Suprapubic skin (tissue), 4 donors: ENCODE data around the gene CD19. TPM values are rescaled to one million over a fixed set of nuclear protein-coding genes. Genes with fewer than 3 reads are reported as not detected.

ENCODE experiments used
- DNase-seq, 2 donors: peaks; one replicate each; pipeline ENCODE4 v3.0.0-alpha.2; 2019; ENCODE audit warnings: low spot score in 2 of 2
- H3K27ac ChIP-seq: fragments of 200-600 bp; sonication (generic); one replicate; pipeline ENCODE4 v1.5.1; 2019
- H3K27me3 ChIP-seq: fragments of 200-600 bp; sonication (generic); one replicate; pipeline ENCODE4 v1.5.1; 2019
- H3K36me3 ChIP-seq: fragments of 200-600 bp; sonication (generic); one replicate; pipeline ENCODE4 v1.5.1; 2019
- H3K4me1 ChIP-seq: fragments of 200-600 bp; sonication (generic); one replicate; pipeline ENCODE4 v1.5.1; 2019
- H3K4me3 ChIP-seq: fragments of 200-600 bp; sonication (generic); one replicate; pipeline ENCODE4 v1.5.1; 2019; ENCODE audit warnings: mild to moderate bottlenecking
- H3K9me3 ChIP-seq: fragments of 200-600 bp; sonication (generic); one replicate; pipeline ENCODE4 v1.5.1; 2019
- EP300 ChIP-seq: sonication (generic); formaldehyde crosslinking; IDR thresholded peaks from one replicate; pipeline ENCODE4 v1.6.1; 2017; ENCODE audit warnings: antibody characterized with exemption
- POLR2A ChIP-seq, 2 donors: fragments of 450-650 bp; IDR thresholded peaks; one replicate each; pipeline ENCODE4 v1.6.1; 2017; ENCODE audit warnings: antibody characterized with exemption in 2 of 2, mild to moderate bottlenecking in 2 of 2, moderate library complexity in 2 of 2
- POLR2AphosphoS5 ChIP-seq, 3 donors: sonication (generic); formaldehyde crosslinking; IDR thresholded peaks; one replicate each; pipeline ENCODE4 v1.6.1; 2017; ENCODE audit warnings: antibody characterized with exemption in 3 of 3
- WGBS: methylation state at CpG from one replicate; pipeline ENCODE4 v1.1.5; 2018; 5-methylcytosine and 5-hydroxymethylcytosine counted together
- total RNA-seq, 4 donors: library from RNA; depleted of rRNA; stranded (reverse); fragments of >200 nt; gene quantifications; one replicate each; pipeline ENCODE4 v1.1.0, GENCODE V29; 2016
- TF ChIP-seq, protein P1 (sequence below), 2 donors: fragments of 200-600 bp in 1 of 2; fragments of 450-650 bp in 1 of 2; sonication (generic) in 1 of 2; IDR thresholded peaks; one replicate each; pipeline ENCODE4 v1.5.1; 2016 to 2019; ENCODE audit warnings: antibody characterized with exemption in 2 of 2, mild to moderate bottlenecking in 1 of 2, moderate library complexity in 1 of 2

Gene CD19
- total RNA-seq, 4 donors from 2014 or later = 0.47 to 2.0 TPM; not detected in 2

DNA sequence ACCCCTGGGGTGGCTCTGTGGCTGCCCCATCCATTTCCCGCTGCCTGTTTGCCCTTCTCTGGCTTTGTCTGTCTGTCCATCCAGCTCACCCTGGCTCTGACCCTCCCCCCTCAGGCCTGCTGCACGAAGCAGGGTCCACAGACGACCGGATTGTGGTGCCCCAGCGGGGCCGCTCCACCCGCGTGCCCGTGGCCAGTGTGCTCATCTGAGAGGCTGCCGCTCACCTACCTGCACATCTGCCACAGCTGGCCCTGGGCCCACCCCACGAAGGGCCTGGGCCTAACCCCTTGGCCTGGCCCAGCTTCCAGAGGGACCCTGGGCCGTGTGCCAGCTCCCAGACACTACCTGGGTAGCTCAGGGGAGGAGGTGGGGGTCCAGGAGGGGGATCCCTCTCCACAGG is 52.3 kb downstream of the CD19 start:
- DNase-seq = no peak
- peaks cover 98% of the 10 kb centered on the region for H3K36me3 ChIP-seq
- H3K27ac ChIP-seq = no peak overlapping the region
- 94% methylated on average over 10 of the region's 12 CpGs for WGBS
- no peaks in the 10 kb centered on the region for H3K4me1 ChIP-seq
- H3K27me3 ChIP-seq = no peaks in the 10 kb centered on the region
- no peaks in the 10 kb centered on the region for H3K9me3 ChIP-seq
- TF ChIP-seq POLR2A (IDR thresholded peaks at IDR 0.05) (no peak), EP300 (no peak), POLR2AphosphoS5 (IDR thresholded peaks at IDR 0.05) (no peak)
- TF ChIP-seq, protein P1, sequence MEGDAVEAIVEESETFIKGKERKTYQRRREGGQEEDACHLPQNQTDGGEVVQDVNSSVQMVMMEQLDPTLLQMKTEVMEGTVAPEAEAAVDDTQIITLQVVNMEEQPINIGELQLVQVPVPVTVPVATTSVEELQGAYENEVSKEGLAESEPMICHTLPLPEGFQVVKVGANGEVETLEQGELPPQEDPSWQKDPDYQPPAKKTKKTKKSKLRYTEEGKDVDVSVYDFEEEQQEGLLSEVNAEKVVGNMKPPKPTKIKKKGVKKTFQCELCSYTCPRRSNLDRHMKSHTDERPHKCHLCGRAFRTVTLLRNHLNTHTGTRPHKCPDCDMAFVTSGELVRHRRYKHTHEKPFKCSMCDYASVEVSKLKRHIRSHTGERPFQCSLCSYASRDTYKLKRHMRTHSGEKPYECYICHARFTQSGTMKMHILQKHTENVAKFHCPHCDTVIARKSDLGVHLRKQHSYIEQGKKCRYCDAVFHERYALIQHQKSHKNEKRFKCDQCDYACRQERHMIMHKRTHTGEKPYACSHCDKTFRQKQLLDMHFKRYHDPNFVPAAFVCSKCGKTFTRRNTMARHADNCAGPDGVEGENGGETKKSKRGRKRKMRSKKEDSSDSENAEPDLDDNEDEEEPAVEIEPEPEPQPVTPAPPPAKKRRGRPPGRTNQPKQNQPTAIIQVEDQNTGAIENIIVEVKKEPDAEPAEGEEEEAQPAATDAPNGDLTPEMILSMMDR (IDR thresholded peaks at IDR 0.05) = no peak
- H3K4me3 ChIP-seq = peak overlapping the region; percentile 31

DNA sequence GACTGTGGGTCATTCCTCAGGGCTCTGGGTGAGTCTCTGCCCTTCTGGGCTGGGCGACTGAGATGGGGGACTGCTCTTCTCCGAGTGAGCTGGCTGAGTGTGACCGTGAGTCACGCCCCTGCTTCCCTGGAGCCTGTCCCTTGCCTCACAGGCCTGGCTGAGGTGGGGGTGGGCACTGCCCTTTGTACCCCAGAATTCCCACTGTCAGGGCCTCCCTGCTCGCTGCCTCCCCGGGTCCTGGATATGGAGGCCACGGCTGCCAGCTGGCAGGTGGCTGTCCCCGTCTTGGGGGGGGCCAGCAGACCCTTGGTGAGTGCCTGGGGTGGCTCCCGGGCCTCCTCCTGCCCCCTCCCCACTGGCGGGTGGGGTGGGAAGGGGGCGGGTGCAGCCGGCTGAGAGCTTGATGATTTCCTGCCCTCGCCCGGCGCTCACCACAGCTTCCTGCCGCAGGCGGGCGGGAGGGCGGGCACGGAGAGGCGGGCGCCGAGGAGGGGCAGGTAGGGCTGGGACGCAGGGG is 52.9 kb downstream of the CD19 start, which contains the start of gene LAT:
LAT (plus strand) TSS at position 434 of the 517 bp plus-strand sequence. CDS start 366 bp downstream, outside the sequence.
- no peaks in the 10 kb centered on the region for H3K9me3 ChIP-seq
- TF ChIP-seq EP300 (no peak), POLR2AphosphoS5 (IDR thresholded peaks at IDR 0.05) (no peak), POLR2A (IDR thresholded peaks at IDR 0.05) (no peak)
- TF ChIP-seq, protein P1 (IDR thresholded peaks at IDR 0.05) = no peak
- H3K27ac ChIP-seq = no peak within 1 kb of the TSS
- 92% methylated on average over 4 of the region's 24 CpGs for WGBS
- H3K4me1 ChIP-seq = no peaks in the 10 kb centered on the region
- no peak for DNase-seq
- H3K36me3 ChIP-seq = peaks cover 97% of the 10 kb centered on the region
- H3K4me3 ChIP-seq = peak within 1 kb of the TSS; percentile 31
- no peaks in the 10 kb centered on the region for H3K27me3 ChIP-seq

DNA sequence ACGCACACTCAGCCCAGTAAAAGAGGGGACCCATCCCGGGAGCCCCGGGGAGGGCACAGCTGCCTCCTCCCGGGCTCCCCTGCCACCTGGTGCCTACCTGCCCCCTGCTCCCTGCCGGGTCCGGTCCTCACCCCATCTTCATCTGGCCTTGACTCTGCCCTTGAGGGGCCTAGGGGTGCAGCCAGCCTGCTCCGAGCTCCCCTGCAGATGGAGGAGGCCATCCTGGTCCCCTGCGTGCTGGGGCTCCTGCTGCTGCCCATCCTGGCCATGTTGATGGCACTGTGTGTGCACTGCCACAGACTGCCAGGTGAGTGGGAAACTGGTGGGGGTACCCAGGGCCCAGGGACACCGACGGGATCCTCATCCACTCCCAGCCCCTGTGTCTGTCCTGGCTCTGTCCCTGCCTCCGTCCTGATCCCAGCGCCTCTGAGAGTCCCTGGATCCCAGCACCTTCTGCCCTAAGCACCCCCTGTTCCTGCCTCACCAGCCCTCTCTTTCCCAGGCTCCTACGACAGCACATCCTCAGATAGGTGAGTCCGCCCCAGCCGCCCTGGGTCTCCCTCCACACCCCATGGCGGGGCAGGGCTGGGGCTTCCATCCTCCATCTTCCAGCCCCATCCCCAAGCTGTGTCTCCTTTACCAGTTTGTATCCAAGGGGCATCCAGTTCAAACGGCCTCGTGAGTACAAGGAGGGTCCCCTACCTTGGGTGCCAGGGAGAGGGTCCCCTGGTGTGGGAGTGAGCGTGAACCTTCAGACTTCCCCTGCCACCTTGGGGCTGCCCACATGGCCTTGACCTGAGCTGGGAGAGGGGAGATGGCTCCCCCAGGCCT is 53.7 kb downstream of the CD19 start:
- H3K27ac ChIP-seq = no peak overlapping the region
- H3K4me3 ChIP-seq = peak overlapping the region; percentile 31
- TF ChIP-seq, protein P1 (IDR thresholded peaks at IDR 0.05) = no peak
- TF ChIP-seq POLR2AphosphoS5 (IDR thresholded peaks at IDR 0.05) (no peak), POLR2A (IDR thresholded peaks at IDR 0.05) (no peak), EP300 (no peak)
- H3K9me3 ChIP-seq = no peaks in the 10 kb centered on the region
- no peak for DNase-seq
- no peaks in the 10 kb centered on the region for H3K27me3 ChIP-seq
- H3K36me3 ChIP-seq = peaks cover 92% of the 10 kb centered on the region
- no peaks in the 10 kb centered on the region for H3K4me1 ChIP-seq
- WGBS = 88% methylated on average over 12 of the region's 19 CpGs

DNA sequence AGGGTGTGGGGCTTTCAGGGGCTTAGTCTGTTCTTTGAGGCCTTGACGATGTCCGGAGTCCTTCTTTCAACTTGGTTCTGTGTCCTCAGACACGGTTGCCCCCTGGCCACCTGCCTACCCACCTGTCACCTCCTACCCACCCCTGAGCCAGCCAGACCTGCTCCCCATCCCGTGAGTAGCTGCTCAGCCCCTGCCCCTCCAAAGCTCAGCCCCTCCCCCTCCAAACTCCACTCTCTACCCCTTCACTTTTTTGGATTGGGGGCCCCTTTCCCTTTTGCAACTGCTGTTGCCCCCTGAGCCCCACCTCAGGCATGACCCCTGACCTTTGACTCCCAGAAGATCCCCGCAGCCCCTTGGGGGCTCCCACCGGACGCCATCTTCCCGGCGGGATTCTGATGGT is 54.3 kb downstream of the CD19 start:
- Histone ChIP-seq H3K9me3 (no peaks in the 10 kb centered on the region), H3K4me3 (peak overlapping the region; percentile 31), H3K27me3 (no peaks in the 10 kb centered on the region), H3K4me1 (no peaks in the 10 kb centered on the region), H3K36me3 (peaks cover 86% of the 10 kb centered on the region), H3K27ac (no peak overlapping the region)
- no peak for DNase-seq
- WGBS = 81% methylated on average over 9 of the region's 9 CpGs
- TF ChIP-seq POLR2A (IDR thresholded peaks at IDR 0.05) (no peak), POLR2AphosphoS5 (IDR thresholded peaks at IDR 0.05) (no peak), EP300 (no peak)
- TF ChIP-seq, protein P1 (IDR thresholded peaks at IDR 0.05) = no peak

DNA sequence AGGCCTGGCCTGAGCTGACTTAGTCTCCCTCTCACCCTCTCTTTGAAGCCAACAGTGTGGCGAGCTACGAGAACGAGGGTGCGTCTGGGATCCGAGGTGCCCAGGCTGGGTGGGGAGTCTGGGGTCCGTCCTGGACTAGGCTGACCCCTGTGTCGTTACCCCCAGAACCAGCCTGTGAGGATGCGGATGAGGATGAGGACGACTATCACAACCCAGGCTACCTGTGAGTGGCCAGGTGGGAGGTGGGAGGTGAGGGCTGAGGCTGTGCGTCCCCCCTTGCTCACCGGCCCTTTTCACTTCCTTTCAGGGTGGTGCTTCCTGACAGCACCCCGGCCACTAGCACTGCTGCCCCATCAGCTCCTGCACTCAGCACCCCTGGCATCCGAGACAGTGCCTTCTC is 54.7 kb downstream of the CD19 start:
- no peaks in the 10 kb centered on the region for H3K9me3 ChIP-seq
- no peak for TF ChIP-seq POLR2A (IDR thresholded peaks at IDR 0.05)
- no peak for TF ChIP-seq POLR2AphosphoS5 (IDR thresholded peaks at IDR 0.05)
- TF ChIP-seq, protein P1 (IDR thresholded peaks at IDR 0.05) = no peak
- no peak for TF ChIP-seq EP300
- no peak for DNase-seq
- WGBS = 93% methylated on average over 13 of the region's 13 CpGs
- no peaks in the 10 kb centered on the region for H3K4me1 ChIP-seq
- peak overlapping the region; percentile 31 for H3K4me3 ChIP-seq
- no peak overlapping the region for H3K27ac ChIP-seq
- H3K27me3 ChIP-seq = no peaks in the 10 kb centered on the region
- H3K36me3 ChIP-seq = peaks cover 81% of the 10 kb centered on the region
